ENCODE results near the gene TLE5.
A peak's percentile ranks its signal among the peaks of the same experiment; 100 is the strongest.
"Not testable (repeated sequence)": the region's sequence is repeated elsewhere in the genome, so short reads cannot be mapped to it uniquely, and the experiment has no call there.

TLE5 gene

GRCh38 chr19:3096267-3096901 lies 34.1 kb upstream of the TLE5 start:
- DNase-seq (ENCODE audit: low read depth, low spot score) = no peak

- peak; percentile 14 for DNase-seq (ENCODE audit: low read depth, low spot score)
Measured at GRCh38 chr19:3095441-3096191, 33.3 kb upstream of the TLE5 start.

- DNase-seq (ENCODE audit: low read depth, low spot score) = no peak
Measured at GRCh38 chr19:3094601-3095440, 32.5 kb upstream of the TLE5 start.

GRCh38 chr19:3089299-3089855 lies 27.1 kb upstream of the TLE5 start:
- DNase-seq (ENCODE audit: low read depth, low spot score) = not testable (repeated sequence)

- no peak for DNase-seq (ENCODE audit: low read depth, low spot score)
Measured at GRCh38 chr19:3087769-3088168, 25.5 kb upstream of the TLE5 start.

- no peak for DNase-seq (ENCODE audit: low read depth, low spot score)
Measured at GRCh38 chr19:3084943-3085342, 22.6 kb upstream of the TLE5 start.

- DNase-seq (ENCODE audit: low read depth, low spot score) = no peak
Measured at GRCh38 chr19:3083964-3084363, 21.7 kb upstream of the TLE5 start.

- DNase-seq (ENCODE audit: low read depth, low spot score) = no peak
Measured at GRCh38 chr19:3082331-3082730, 20.0 kb upstream of the TLE5 start.

GRCh38 chr19:3080286-3080685 lies 18.0 kb upstream of the TLE5 start:
- DNase-seq (ENCODE audit: low read depth, low spot score) = no peak

- no peak for DNase-seq (ENCODE audit: low read depth, low spot score)
Measured at GRCh38 chr19:3079578-3079977, 17.3 kb upstream of the TLE5 start.

GRCh38 chr19:3075605-3076431 lies 13.5 kb upstream of the TLE5 start:
- peak; percentile 54 for DNase-seq (ENCODE audit: low read depth, low spot score)

- no peak for DNase-seq (ENCODE audit: low read depth, low spot score)
Measured at GRCh38 chr19:3073931-3074595, 11.8 kb upstream of the TLE5 start.

GRCh38 chr19:3073159-3073563 lies 10.9 kb upstream of the TLE5 start:
- DNase-seq (ENCODE audit: low read depth, low spot score) = no peak

- no peak for DNase-seq (ENCODE audit: low read depth, low spot score)
Measured at GRCh38 chr19:3071768-3072167, 9.5 kb upstream of the TLE5 start.

GRCh38 chr19:3068071-3068470 lies 5.8 kb upstream of the TLE5 start:
- DNase-seq (ENCODE audit: low read depth, low spot score) = no peak

GRCh38 chr19:3067563-3067962 lies 5.3 kb upstream of the TLE5 start:
- DNase-seq (ENCODE audit: low read depth, low spot score) = no peak

- no peak for DNase-seq (ENCODE audit: low read depth, low spot score)
Measured at GRCh38 chr19:3066482-3067049, 4.3 kb upstream of the TLE5 start.

GRCh38 chr19:3065675-3066357 lies 3.5 kb upstream of the TLE5 start:
- DNase-seq (ENCODE audit: low read depth, low spot score) = no peak

- no peak for DNase-seq (ENCODE audit: low read depth, low spot score)
Measured at GRCh38 chr19:3064011-3064330, 1.7 kb upstream of the TLE5 start.

All from activated naive CD8-positive, alpha-beta T cell treated with anti-CD3 and anti-CD28 coated beads, Interleukin-2, amount 50 U/mL, for 16 hours (primary cell).